ENCODE measurements around the gene RGP1.

The RGP1 gene

GRCh38 chr9:35723908-35724307, 25.2 kb upstream of the RGP1 start:
- DNase-seq, result no peak

- no peak for DNase-seq
Observed at GRCh38 chr9:35725362-35725761, 23.7 kb upstream of the RGP1 start.

- DNase-seq, result peak in 1 of 2 donors; percentile 91
Observed at GRCh38 chr9:35726931-35727330, 22.2 kb upstream of the RGP1 start.

- DNase-seq, result peak in 1 of 2 donors; percentile 55
Observed at GRCh38 chr9:35727676-35728040, 21.4 kb upstream of the RGP1 start.

- peak; percentile 26 to 49 for DNase-seq
Observed at GRCh38 chr9:35728041-35728971, 20.8 kb upstream of the RGP1 start.

- no peak for DNase-seq
Observed at GRCh38 chr9:35729101-35729500, 20.0 kb upstream of the RGP1 start.

- DNase-seq, result peak in 1 of 2 donors; percentile 9
Observed at GRCh38 chr9:35729700-35730485, 19.2 kb upstream of the RGP1 start.

GRCh38 chr9:35730486-35730854, 18.6 kb upstream of the RGP1 start:
- DNase-seq, result no peak

- DNase-seq, result no peak
Observed at GRCh38 chr9:35731415-35732184, 17.5 kb upstream of the RGP1 start.

- peak; percentile 84 to 94 for DNase-seq
Observed at GRCh38 chr9:35732185-35732799, 16.8 kb upstream of the RGP1 start, which contains the start of the genes CREB3 and TLN1. CREB3 (plus strand) TSS chr9:35732666; CDS start chr9:35732773, 107 bp downstream. TLN1 (minus strand) TSS chr9:35732195; CDS start chr9:35725694, 6,501 bp downstream.

- DNase-seq, result no peak
Observed at GRCh38 chr9:35732800-35733541, 16.1 kb upstream of the RGP1 start.

GRCh38 chr9:35734096-35734495, 15.0 kb upstream of the RGP1 start:
- no peak for DNase-seq

- DNase-seq, result peak; percentile 13 to 67
Observed at GRCh38 chr9:35736201-35736633, 12.9 kb upstream of the RGP1 start.

GRCh38 chr9:35737143-35737542, 11.9 kb upstream of the RGP1 start:
- DNase-seq, result no peak

GRCh38 chr9:35738186-35738585, 10.9 kb upstream of the RGP1 start:
- DNase-seq, result no peak

- DNase-seq, result no peak
Observed at GRCh38 chr9:35738924-35739323, 10.2 kb upstream of the RGP1 start.

- no peak for DNase-seq
Observed at GRCh38 chr9:35740243-35740642, 8.8 kb upstream of the RGP1 start.

GRCh38 chr9:35741740-35742139, 7.3 kb upstream of the RGP1 start:
- no peak for DNase-seq

GRCh38 chr9:35743452-35743851, 5.6 kb upstream of the RGP1 start:
- DNase-seq, result no peak

GRCh38 chr9:35743880-35744518, 5.1 kb upstream of the RGP1 start:
- no peak for DNase-seq

GRCh38 chr9:35745569-35745968, 3.5 kb upstream of the RGP1 start:
- DNase-seq, result no peak

Measured in bone marrow (tissue), 2 donors.